ENCODE results near the gene JADE3.

The JADE3 gene

GRCh38 chrX:47047989-47048388, 135.8 kb downstream of the JADE3 start:
- no peak for DNase-seq

GRCh38 chrX:47059142-47059874, 147.1 kb downstream of the JADE3 start:
- DNase-seq: no peak

GRCh38 chrX:47060708-47061107, 148.5 kb downstream of the JADE3 start:
- DNase-seq: no peak

GRCh38 chrX:47061238-47061919, 149.2 kb downstream of the JADE3 start:
- DNase-seq: no peak

GRCh38 chrX:47063179-47063578, 151.0 kb downstream of the JADE3 start:
- no peak for DNase-seq

GRCh38 chrX:47068214-47068613, 156.0 kb downstream of the JADE3 start:
- no peak for DNase-seq

GRCh38 chrX:47068720-47069119, 156.5 kb downstream of the JADE3 start:
- DNase-seq: no peak

GRCh38 chrX:47078129-47079043, 166.2 kb downstream of the JADE3 start, which contains the start of gene RGN:
Gene RGN (plus strand): TSS chrX:47078443. CDS start chrX:47081145, 2,702 bp downstream.
- no peak for DNase-seq

- no peak for DNase-seq
These were observed 168.1 kb downstream of the JADE3 start for GRCh38 chrX:47080215-47080914.

- no peak for DNase-seq
These were observed 168.7 kb downstream of the JADE3 start for GRCh38 chrX:47080915-47081236.

- DNase-seq: peak in 1 of 5 donors; percentile 12
These were observed 179.0 kb downstream of the JADE3 start for GRCh38 chrX:47091149-47091775.

GRCh38 chrX:47093248-47093647, 181.0 kb downstream of the JADE3 start:
- DNase-seq: peak in 1 of 5 donors; percentile 10

GRCh38 chrX:47093860-47094259, 181.6 kb downstream of the JADE3 start:
- no peak for DNase-seq

- DNase-seq: no peak
These were observed 184.8 kb downstream of the JADE3 start for GRCh38 chrX:47097018-47097417.

GRCh38 chrX:47098338-47099094, 186.3 kb downstream of the JADE3 start:
- DNase-seq: no peak

GRCh38 chrX:47101206-47101605, 189.0 kb downstream of the JADE3 start:
- no peak for DNase-seq
